Neuronal stem cell (in vitro differentiated cells): ENCODE data around the gene CENPW.

ENCODE experiments used
- DNase-seq: peaks from one replicate; pipeline ENCODE4 v3.0.0-alpha.2; 2013; ENCODE audit warnings: low spot score
- H2AFZ ChIP-seq: one replicate; pipeline ENCODE4 v1.6.1; 2013; ENCODE audit warnings: mild to moderate bottlenecking, low read length, inconsistent platforms
- H2AK5ac ChIP-seq: 2 replicates; pipeline ENCODE4 v1.6.1; 2013; ENCODE audit warnings: low read depth, mild to moderate bottlenecking, inconsistent platforms, low read length, moderate library complexity, mixed read lengths
- H2BK120ac ChIP-seq: 2 replicates; pipeline ENCODE4 v1.6.1; 2013; ENCODE audit warnings: low read depth, mild to moderate bottlenecking, inconsistent platforms, low read length, moderate library complexity, mixed read lengths
- H2BK12ac ChIP-seq: one replicate; pipeline ENCODE4 v1.6.1; 2013; ENCODE audit warnings: low read length, inconsistent platforms
- H2BK15ac ChIP-seq: 2 replicates; pipeline ENCODE4 v1.6.1; 2013; ENCODE audit warnings: mild to moderate bottlenecking, low read length, inconsistent platforms, mixed read lengths
- H2BK5ac ChIP-seq: one replicate; pipeline ENCODE4 v1.6.1; 2013; ENCODE audit warnings: inconsistent platforms, mild to moderate bottlenecking, low read length, moderate library complexity
- H3K14ac ChIP-seq: one replicate; pipeline ENCODE4 v1.6.1; 2013; ENCODE audit warnings: low read length, inconsistent platforms
- H3K18ac ChIP-seq: 2 replicates; pipeline ENCODE4 v1.6.1; 2013; ENCODE audit warnings: low read length, inconsistent platforms
- H3K23ac ChIP-seq: 2 replicates; pipeline ENCODE4 v1.6.1; 2013; ENCODE audit warnings: low read depth, mild to moderate bottlenecking, mixed read lengths, low read length, inconsistent platforms; ENCODE audit not compliant: poor library complexity
- H3K27ac ChIP-seq: replicated peaks from 3 replicates; pipeline ENCODE4 v1.5.1; 2013; ENCODE audit warnings: low read length, inconsistent platforms
- H3K27me3 ChIP-seq, 3 experiments: 2 replicates each; pipeline ENCODE4 v1.6.1; 2013; ENCODE audit warnings: low read length in 3 of 3, mild to moderate bottlenecking in 2 of 3, inconsistent platforms in 1 of 3, low read depth in 1 of 3, mixed read lengths in 1 of 3, moderate library complexity in 1 of 3; ENCODE audit not compliant: control insufficient read depth in 3 of 3, insufficient read depth in 3 of 3
- H3K36me3 ChIP-seq, 2 donors: replicated peaks in 1 of 2; 2 replicates each; pipeline ENCODE4 v1.6.1; 2013; ENCODE audit warnings: low read length in 2 of 2; ENCODE audit not compliant: control insufficient read depth in 2 of 2, insufficient read depth in 2 of 2
- H3K4ac ChIP-seq: 2 replicates; pipeline ENCODE4 v1.6.1; 2013; ENCODE audit warnings: inconsistent platforms, mild to moderate bottlenecking, low read length, moderate library complexity
- H3K4me1 ChIP-seq, 2 donors: 1 replicate in 1 of 2; 2 replicates in 1 of 2; pipeline ENCODE4 v1.6.1; 2013; ENCODE audit warnings: low read length in 2 of 2, low read depth in 1 of 2; ENCODE audit not compliant: control insufficient read depth in 2 of 2, insufficient read depth in 1 of 2
- H3K4me2 ChIP-seq: one replicate; pipeline ENCODE4 v1.6.1; 2013; ENCODE audit warnings: mild to moderate bottlenecking, low read length, inconsistent platforms; ENCODE audit not compliant: insufficient read depth, poor library complexity, severe bottlenecking
- H3K4me3 ChIP-seq, 2 donors: 2 replicates each; pipeline ENCODE4 v1.5.1; 2013; ENCODE audit warnings: low read length in 2 of 2, mild to moderate bottlenecking in 2 of 2, inconsistent platforms in 1 of 2, moderate library complexity in 1 of 2
- H3K79me1 ChIP-seq: one replicate; pipeline ENCODE4 v1.6.1; 2013; ENCODE audit warnings: low read depth, mild to moderate bottlenecking, inconsistent platforms, low read length, moderate library complexity
- H3K9ac ChIP-seq: one replicate; pipeline ENCODE4 v1.6.1; 2013; ENCODE audit warnings: mild to moderate bottlenecking, low read depth, low read length, inconsistent platforms; ENCODE audit not compliant: poor library complexity
- H3K9me3 ChIP-seq, 2 donors: replicated peaks in 1 of 2; 2 replicates each; pipeline versions ENCODE3 to v1.6.1; 2013; ENCODE audit warnings: low read length in 2 of 2, mild to moderate bottlenecking in 2 of 2, inconsistent platforms in 1 of 2, low read depth in 1 of 2, mixed read lengths in 1 of 2, moderate library complexity in 1 of 2; ENCODE audit not compliant: control insufficient read depth in 2 of 2, insufficient read depth in 1 of 2
- H4K8ac ChIP-seq: one replicate; pipeline ENCODE4 v1.6.1; 2013; ENCODE audit warnings: low read depth, mild to moderate bottlenecking, inconsistent platforms, low read length, moderate library complexity
- H4K91ac ChIP-seq: one replicate; pipeline ENCODE4 v1.6.1; 2013; ENCODE audit warnings: low read length, low read depth, mild to moderate bottlenecking, inconsistent platforms; ENCODE audit not compliant: poor library complexity
- WGBS, 2 donors: extraction: QIAGEN DNeasy Blood & Tissue Kit; methylation state at CpG; one replicate each; pipeline ENCODE4 v1.1.7; 2013; ENCODE audit warnings: missing lambda C conversion rate in 2 of 2, mixed read lengths in 1 of 2; ENCODE audit not compliant: insufficient read length in 2 of 2, insufficient replicate concordance in 1 of 2; ENCODE audit errors: extremely low coverage in 2 of 2; 5-methylcytosine and 5-hydroxymethylcytosine counted together

CENPW gene

GRCh38 chr6:126376682-126377081 is 36.8 kb downstream of the CENPW start:
- Histone ChIP-seq H2BK120ac (no peak overlapping the region), H3K4me2 (no peak overlapping the region), H3K9ac (no peak overlapping the region), H3K9me3 (peaks cover 4 to 10% of the 10 kb centered on the region in 2 donors), H3K23ac (no peak overlapping the region), H4K8ac (no peak overlapping the region), H4K91ac (no peak overlapping the region), H3K79me1 (peaks cover 2% of the 10 kb centered on the region), H2AFZ (no peak overlapping the region), H2BK12ac (no peak overlapping the region), H2AK5ac (no peak overlapping the region), H3K4me3 (no peak overlapping the region), H3K4ac (no peak overlapping the region), H3K27me3 (peaks cover 0 to 2% (median 0%) of the 10 kb centered on the region in 3 experiments), H2BK5ac (no peak overlapping the region), H3K18ac (no peak overlapping the region), H2BK15ac (no peak overlapping the region), H3K4me1 (no peaks in the 10 kb centered on the region), H3K27ac (no peak overlapping the region), H3K36me3 (peaks cover 3% of the 10 kb centered on the region in 2 donors), H3K14ac (no peak overlapping the region)
- WGBS, 2 donors = no CpG with 5 or more reads among the region's 2 CpGs
- DNase-seq = no peak

- Histone ChIP-seq H3K14ac (no peak overlapping the region), H2BK12ac (no peak overlapping the region), H4K91ac (no peak overlapping the region), H3K9me3 (peaks cover 5 to 12% of the 10 kb centered on the region in 2 donors), H3K4me1 (no peaks in the 10 kb centered on the region), H3K23ac (no peak overlapping the region), H3K4ac (no peak overlapping the region), H2AK5ac (no peak overlapping the region), H3K9ac (no peak overlapping the region), H3K4me2 (no peak overlapping the region), H3K4me3 (no peak overlapping the region), H2BK120ac (no peak overlapping the region), H3K18ac (no peak overlapping the region), H2BK15ac (no peak overlapping the region), H2BK5ac (no peak overlapping the region), H3K27ac (no peak overlapping the region), H3K36me3 (peaks cover 3% of the 10 kb centered on the region in 2 donors), H3K27me3 (peaks cover 0 to 2% (median 0%) of the 10 kb centered on the region in 3 experiments), H2AFZ (no peak overlapping the region), H3K79me1 (peaks cover 2% of the 10 kb centered on the region), H4K8ac (no peak overlapping the region)
- no peak for DNase-seq
- WGBS, 2 donors = no CpG with 5 or more reads among the region's 2 CpGs
Measured at GRCh38 chr6:126377594-126378153, 37.8 kb downstream of the CENPW start.

GRCh38 chr6:126380072-126380583 is 40.2 kb downstream of the CENPW start:
- Histone ChIP-seq H3K4me2 (no peak overlapping the region), H3K4ac (no peak overlapping the region), H2BK15ac (no peak overlapping the region), H3K23ac (no peak overlapping the region), H2BK12ac (no peak overlapping the region), H3K9ac (no peak overlapping the region), H2AK5ac (no peak overlapping the region), H2AFZ (no peak overlapping the region), H3K9me3 (peaks cover 5 to 12% of the 10 kb centered on the region in 2 donors), H3K79me1 (peaks cover 2% of the 10 kb centered on the region), H2BK5ac (no peak overlapping the region), H2BK120ac (no peak overlapping the region), H3K14ac (no peak overlapping the region), H4K91ac (no peak overlapping the region), H4K8ac (no peak overlapping the region), H3K27me3 (peaks cover 0 to 2% (median 0%) of the 10 kb centered on the region in 3 experiments), H3K4me3 (no peak overlapping the region), H3K18ac (no peak overlapping the region), H3K27ac (no peak overlapping the region), H3K36me3 (peaks cover 3% of the 10 kb centered on the region in 2 donors), H3K4me1 (no peaks in the 10 kb centered on the region)
- DNase-seq = no peak
- no CpG with 5 or more reads among the region's 1 CpG for WGBS, 2 donors

GRCh38 chr6:126381498-126381897 is 41.6 kb downstream of the CENPW start:
- peak overlapping the region; percentile 37 for H3K23ac ChIP-seq
- H3K4me2 ChIP-seq = no peak overlapping the region
- H2AFZ ChIP-seq = no peak overlapping the region
- no CpG with 5 or more reads among the region's 5 CpGs for WGBS, 2 donors
- no peak for DNase-seq
- peaks cover 2% of the 10 kb centered on the region for H3K79me1 ChIP-seq
- H2BK12ac ChIP-seq = no peak overlapping the region
- peaks cover 3% of the 10 kb centered on the region in 2 donors for H3K36me3 ChIP-seq
- no peak overlapping the region for H3K18ac ChIP-seq
- no peak overlapping the region for H3K4ac ChIP-seq
- H2AK5ac ChIP-seq = no peak overlapping the region
- H3K4me3 ChIP-seq = peak overlapping the region in 1 of 2 donors; percentile 40
- H2BK5ac ChIP-seq = no peak overlapping the region
- no peak overlapping the region for H2BK15ac ChIP-seq
- H3K9ac ChIP-seq = no peak overlapping the region
- no peak overlapping the region for H2BK120ac ChIP-seq
- no peak overlapping the region for H4K91ac ChIP-seq
- H3K14ac ChIP-seq = no peak overlapping the region
- H3K27me3 ChIP-seq = peaks cover 0 to 2% (median 0%) of the 10 kb centered on the region in 3 experiments
- H4K8ac ChIP-seq = no peak overlapping the region
- H3K9me3 ChIP-seq = peaks cover 5 to 12% of the 10 kb centered on the region in 2 donors
- H3K4me1 ChIP-seq = no peaks in the 10 kb centered on the region
- H3K27ac ChIP-seq = no peak overlapping the region
